Measurements from ENCODE around the gene ZNF48.

The ZNF48 gene

DNA sequence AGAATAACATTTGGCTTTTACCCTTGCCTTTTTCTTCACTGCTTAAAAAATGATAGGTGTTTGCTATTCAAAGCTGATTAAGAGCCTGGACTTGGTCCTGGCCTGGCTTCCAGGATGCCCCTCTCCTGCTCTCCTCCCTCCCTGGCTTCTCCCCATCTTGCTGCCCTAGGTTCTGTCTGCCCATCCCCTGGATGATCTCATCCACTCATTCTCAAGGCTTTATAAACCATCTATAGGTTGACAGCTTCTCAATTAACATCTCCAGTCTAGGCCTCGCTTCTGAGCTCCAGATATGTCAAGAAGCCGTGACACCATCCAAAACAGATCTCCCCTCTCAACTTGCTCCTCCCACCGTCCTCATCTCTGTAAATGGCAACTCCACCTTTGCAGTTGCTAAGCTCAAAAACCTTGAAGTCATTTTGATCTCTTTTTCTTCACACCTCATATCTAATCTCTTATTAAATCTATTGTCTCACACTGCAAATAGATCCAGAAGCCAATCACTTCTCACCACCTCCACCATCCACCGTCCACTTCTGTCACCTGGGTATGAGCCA, 20.9 kb downstream of the ZNF48 start:
- DNase-seq (ENCODE audit: low read depth), result no peak
- no peak for TF ChIP-seq CTCF (IDR thresholded peaks at IDR 0.05; ENCODE audit: control insufficient read depth, insufficient read depth, low read depth, low read length, missing control alignments)
- no peak overlapping the region for H3K4me3 ChIP-seq (ENCODE audit: control insufficient read depth, low read depth, low read length)

GRCh38 chr16:30416624-30417528, 21.7 kb downstream of the ZNF48 start:
- DNase-seq (ENCODE audit: low read depth), result no peak
- no peak for TF ChIP-seq CTCF (IDR thresholded peaks at IDR 0.05; ENCODE audit: control insufficient read depth, insufficient read depth, low read depth, low read length, missing control alignments)
- H3K4me3 ChIP-seq (ENCODE audit: control insufficient read depth, low read depth, low read length), result peak overlapping the region; percentile 44

DNA sequence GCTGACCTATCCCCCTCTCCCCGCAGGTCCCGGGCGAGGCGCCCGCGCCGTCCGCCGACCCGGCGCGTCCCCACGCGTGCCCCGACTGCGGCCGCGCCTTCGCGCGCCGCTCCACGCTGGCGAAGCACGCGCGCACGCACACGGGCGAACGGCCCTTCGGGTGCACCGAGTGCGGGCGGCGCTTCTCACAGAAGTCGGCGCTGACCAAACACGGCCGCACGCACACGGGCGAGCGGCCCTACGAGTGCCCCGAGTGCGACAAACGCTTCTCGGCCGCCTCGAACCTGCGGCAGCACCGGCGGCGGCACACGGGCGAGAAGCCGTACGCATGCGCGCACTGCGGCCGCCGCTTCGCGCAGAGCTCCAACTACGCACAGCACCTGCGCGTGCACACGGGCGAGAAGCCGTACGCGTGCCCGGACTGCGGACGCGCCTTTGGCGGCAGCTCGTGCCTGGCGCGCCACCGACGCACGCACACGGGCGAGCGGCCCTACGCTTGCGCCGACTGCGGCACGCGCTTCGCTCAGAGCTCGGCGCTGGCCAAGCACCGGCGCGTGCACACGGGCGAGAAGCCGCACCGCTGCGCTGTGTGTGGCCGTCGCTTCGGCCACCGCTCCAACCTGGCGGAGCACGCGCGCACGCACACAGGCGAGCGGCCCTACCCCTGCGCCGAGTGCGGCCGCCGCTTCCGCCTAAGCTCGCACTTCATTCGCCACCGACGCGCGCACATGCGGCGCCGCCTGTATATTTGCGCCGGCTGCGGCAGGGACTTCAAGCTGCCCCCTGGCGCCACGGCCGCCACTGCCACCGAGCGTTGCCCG, 22.5 kb downstream of the ZNF48 start:
- DNase-seq (ENCODE audit: low read depth), result no peak
- H3K4me3 ChIP-seq (ENCODE audit: control insufficient read depth, low read depth, low read length), result peak overlapping the region; percentile 44
- peak; percentile 9 for TF ChIP-seq CTCF (IDR thresholded peaks at IDR 0.05; ENCODE audit: control insufficient read depth, insufficient read depth, low read depth, low read length, missing control alignments)

DNA sequence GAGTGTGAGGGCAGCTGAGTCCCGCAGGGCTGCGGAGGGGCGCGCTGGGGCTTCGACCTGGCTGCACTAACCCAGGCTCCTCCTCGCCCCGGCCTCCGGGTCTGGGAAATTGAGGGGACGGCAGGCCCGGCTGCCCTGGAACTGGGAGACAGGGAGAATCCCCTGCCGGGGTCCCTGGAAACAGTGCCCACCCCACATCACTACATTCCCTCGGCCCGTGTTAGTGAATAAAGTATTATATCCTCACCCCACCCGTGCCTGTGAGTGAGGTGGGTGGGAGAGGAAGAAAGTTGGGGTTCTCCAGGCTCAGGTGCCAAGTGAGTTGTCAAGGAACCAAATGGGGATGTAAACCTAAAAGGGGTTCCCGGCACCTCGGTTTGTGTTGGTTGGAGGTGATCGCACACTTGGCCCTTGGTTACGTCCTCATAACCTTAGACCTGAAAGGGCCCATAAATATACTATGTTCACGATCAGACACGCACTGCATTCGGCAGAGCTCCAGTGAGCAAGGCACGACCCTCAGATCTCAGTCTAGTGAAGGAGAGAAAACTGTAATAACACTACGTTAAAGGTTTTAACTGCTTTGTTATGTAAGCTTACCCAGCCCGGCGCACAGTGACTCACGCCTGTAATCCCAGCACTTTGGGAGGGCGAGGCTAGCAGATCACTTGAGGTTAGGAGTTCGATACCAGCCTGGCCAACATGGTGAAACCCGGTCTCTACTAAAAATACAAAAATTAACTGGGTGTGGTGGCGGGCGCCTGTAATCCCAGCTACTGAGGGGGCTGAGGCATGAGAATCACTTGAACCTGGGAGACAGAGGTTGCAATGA, 23.3 kb downstream of the ZNF48 start:
- H3K4me3 ChIP-seq (ENCODE audit: control insufficient read depth, low read depth, low read length), result peak overlapping the region; percentile 27
- TF ChIP-seq CTCF (IDR thresholded peaks at IDR 0.05; ENCODE audit: control insufficient read depth, insufficient read depth, low read depth, low read length, missing control alignments), result no peak
- DNase-seq (ENCODE audit: low read depth), result no peak

DNA sequence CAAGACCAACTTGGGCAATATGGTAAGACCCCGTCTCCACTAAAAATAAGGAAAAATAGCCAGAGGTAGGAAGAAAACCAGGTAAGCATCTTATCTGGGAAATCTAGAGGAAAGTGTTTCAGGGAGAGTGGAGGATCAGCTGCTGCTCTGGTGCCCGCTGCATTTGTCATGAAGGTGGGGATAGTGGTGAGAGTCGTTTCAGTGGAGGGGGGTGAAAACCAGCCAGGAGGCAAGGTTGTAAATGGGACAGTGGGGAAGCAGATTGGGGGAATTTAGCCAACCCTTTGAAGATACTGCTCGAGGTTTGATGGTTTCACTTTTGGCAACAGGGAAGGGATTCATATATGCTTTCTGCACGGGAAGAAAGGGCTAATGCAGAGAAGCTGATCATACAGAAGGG, 25.8 kb downstream of the ZNF48 start:
- no peak for TF ChIP-seq CTCF (IDR thresholded peaks at IDR 0.05; ENCODE audit: control insufficient read depth, insufficient read depth, low read depth, low read length, missing control alignments)
- no peak overlapping the region for H3K4me3 ChIP-seq (ENCODE audit: control insufficient read depth, low read depth, low read length)
- no peak for DNase-seq (ENCODE audit: low read depth)

GRCh38 chr16:30428055-30428454, 32.8 kb downstream of the ZNF48 start:
- no peak for TF ChIP-seq CTCF (IDR thresholded peaks at IDR 0.05; ENCODE audit: control insufficient read depth, insufficient read depth, low read depth, low read length, missing control alignments)
- DNase-seq (ENCODE audit: low read depth), result no peak
- no peak overlapping the region for H3K4me3 ChIP-seq (ENCODE audit: control insufficient read depth, low read depth, low read length)
